Epidermal melanocyte (primary cell): ENCODE data around the gene GNA12.

ENCODE experiments used
- DNase-seq: peaks from one replicate; pipeline ENCODE4 v3.0.0; 2011; ENCODE audit warnings: low spot score; ENCODE audit not compliant: insufficient read length

The GNA12 gene

DNA sequence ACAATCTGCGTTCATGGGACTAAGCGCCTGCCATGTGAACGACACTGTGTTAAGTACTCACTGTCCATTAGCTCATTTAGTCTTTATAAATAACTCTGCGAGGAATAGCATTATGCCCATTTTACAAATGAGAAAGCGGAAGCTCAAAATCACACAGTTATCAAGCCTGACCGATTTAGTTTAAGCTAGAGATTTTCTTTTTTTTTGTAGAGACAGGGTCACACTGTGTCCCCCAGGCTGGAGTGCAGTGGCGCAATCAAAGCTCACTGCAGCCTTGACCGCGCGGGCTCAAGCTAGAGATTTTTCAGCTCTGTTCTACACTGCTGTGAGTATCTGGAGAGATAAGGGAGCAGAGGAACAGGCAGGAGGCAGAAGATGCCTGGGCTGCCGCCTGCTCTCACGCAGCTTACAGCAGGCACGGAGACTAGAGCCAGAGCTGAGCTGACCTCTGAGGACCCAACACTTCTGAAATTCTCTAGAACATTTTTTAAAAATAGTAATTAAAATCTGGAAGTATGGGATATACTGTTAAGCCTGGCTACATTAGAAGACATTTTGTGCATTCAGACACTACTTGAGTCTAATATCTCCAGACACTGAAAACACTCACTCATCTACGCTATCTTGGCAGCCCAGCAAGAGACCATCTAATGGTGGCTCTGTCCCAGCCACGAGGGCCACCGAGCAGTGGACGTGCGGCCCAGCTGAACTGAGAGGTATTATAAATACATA lies 38.7 kb downstream of the GNA12 start:
- no peak for DNase-seq

DNA sequence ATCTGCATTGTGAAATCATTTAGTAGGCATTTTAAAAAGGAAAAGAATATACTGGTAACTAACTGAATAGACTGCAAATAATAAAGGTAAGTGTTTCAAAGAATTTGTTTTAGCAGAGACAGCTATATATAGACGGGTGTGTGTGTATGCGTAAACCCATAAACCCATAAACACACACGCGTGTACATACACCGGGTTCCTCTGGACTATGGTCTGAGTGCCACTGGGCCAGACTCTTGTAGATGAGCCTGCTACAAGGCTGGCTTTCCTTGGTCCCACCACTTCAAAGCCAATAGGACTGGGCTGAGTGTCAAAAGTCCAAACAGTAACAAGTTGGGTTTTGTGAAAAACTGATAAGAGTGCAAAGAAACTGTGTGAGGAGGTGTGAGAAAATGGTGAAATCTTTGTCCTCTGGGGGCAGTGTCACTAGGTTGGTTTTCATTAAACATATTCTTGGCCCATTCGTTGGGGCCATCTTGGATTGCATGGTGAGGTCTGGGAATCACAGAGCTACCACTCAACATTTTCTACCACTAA lies 39.8 kb downstream of the GNA12 start:
- DNase-seq: no peak

DNA sequence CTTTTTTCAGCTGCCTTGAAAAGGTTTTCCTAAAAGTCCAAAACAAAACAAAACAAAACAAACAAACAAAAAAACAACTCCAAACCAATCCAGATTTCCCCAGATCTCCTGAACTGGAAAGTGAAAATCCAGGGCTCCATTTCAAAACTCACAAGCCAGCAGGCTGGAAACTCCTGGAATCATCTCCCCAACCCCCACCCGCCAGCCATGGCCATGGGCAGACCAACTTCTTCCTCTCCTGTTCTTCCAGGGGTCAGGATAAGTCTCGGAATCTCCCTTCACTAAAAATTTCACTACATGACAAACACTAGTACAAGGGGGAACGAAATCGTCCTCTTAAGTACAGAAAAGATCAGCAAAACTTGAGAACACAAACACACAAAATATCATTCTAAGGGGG lies 40.4 kb downstream of the GNA12 start:
- DNase-seq: no peak

DNA sequence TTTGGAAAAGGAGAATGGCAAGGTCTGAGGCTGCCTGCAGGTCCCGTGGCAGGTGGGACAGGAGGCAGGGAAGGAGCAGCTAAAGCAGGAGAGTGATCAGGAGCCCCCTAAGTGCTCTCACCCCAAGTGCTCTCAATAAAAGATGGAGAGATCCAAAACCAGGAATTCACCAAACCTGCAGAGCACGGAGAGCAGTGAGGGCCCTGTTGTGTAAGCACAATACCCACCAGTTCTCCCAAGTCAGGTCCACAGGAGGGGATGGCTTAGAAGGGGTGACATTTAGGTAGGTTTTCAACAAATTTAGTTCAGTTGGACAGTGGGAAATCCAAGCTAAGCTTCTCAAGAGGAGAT lies 40.8 kb downstream of the GNA12 start:
- no peak for DNase-seq

DNA sequence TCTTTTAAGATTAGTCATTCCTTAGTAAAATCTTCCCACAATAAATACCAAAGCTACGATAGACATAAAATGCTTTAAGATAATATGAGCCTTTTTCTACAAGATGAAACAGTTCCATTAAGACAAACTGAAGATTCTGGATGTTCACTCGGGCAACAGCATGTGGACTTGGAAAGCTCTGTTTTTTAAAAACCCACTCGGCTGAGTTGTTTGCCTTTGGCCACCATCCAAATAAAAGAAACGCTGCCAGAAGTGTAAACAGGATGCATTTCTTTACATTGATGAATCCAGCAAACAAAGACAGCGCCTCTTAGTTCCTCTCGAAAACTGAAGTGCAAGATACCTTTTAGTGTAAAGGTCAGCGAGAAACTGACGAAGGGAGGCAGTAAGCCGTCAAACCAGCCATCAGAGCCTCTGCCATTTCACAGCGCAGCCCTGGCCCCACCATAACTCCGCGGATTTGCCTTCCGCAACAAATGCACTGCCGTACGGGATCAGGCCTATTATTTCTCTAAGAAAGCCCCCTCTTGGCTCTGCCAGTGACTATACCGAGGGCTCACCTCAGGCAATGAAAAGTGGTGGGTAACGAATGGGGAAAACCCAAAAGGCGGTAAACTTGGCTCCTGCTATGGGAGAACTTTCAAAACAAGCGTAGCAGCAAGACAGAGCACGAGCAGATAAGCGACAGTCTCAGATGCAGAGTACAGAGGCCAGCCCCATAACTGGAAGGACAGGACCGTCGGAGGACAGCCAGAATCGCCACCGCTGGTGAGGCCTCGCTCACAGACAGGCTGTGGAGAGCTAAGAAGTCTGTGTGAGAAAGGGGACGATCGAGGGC lies 41.4 kb downstream of the GNA12 start:
- DNase-seq: no peak

DNA sequence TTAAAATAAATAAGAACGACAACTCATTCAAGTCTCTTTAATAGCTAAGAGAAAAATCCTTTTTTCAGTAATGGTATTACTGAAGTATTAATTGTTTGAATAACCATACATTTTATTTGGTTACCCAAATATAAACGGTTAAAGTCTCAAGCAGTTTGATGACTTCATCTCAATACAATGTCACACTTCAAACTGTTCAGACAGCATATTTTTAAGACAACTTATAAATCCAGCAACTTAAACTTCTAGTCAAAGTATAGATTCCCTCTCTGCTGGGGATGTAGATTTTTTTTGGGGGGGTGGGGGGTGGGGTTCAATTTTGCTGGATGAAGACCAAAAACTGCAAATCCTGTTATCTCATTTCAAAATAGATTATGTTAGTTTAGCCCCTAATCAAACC lies 42.0 kb downstream of the GNA12 start:
- DNase-seq: no peak

DNA sequence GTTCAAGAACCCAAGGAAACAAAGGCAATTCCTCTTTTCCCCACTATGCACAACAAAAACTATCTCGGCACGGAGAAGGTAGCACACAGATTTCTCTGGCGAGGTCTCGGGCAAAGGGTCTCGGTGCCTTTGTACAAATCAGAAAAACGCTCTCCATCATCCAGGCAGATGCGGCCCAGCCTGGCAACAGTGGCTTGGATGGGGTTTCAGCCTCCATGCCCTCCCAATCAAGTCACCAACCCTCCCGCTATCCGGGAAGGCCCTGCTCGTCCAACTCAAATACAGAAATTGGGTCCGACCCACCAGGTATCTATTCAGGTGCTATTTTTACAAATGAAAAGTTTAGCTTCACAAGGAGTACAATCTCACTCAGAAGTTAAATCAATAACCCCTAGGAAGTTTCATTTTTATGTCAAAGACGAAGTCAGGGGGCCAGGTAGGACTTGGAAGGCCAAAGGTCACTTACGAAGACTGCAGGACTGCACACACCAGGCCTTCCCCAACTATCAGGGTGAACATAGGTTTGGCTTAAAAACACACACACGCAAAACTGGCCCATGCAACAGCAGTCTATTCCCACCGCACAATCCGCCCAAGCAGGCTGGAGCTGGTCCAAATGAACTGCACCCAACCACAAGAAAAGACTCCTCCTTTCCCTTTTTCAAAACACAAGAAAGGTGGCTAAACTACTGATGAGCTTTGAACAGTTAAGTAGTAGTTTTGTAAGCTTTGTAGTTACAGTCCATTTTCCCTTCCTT lies 43.0 kb downstream of the GNA12 start:
- no peak for DNase-seq

DNA sequence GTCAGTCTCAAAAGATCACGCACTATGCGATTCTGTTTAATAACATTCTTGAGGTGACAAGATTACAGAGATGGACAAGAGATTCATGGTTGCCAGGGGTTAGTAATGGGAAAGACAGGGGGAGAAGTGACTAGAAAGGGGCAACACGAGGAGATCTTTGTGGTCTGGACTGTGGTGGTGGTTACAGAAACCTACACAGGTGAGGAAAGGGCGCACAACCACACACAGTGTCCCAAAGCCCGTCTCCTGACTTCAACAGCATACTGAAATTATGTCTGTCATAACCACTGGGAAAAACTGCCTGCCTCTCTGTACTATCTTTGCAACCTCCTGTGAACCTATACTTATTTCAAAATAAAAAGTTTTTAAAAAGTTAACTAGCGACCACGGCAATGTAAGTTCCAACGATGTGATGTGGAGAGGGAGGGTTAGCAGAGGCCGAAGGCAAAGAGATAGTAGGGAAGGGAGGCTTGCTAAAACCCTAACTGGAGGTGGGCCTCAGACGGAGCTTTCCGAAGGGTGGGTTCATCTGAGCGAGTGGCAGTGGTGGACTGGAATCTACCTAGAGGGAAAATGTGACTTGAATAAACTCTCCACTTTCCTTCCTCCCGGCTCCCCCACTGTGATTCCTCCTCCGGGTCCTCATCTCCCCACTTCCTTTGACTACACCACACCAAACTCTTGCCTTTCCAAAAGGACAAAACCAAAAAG lies 43.7 kb downstream of the GNA12 start:
- no peak for DNase-seq

DNA sequence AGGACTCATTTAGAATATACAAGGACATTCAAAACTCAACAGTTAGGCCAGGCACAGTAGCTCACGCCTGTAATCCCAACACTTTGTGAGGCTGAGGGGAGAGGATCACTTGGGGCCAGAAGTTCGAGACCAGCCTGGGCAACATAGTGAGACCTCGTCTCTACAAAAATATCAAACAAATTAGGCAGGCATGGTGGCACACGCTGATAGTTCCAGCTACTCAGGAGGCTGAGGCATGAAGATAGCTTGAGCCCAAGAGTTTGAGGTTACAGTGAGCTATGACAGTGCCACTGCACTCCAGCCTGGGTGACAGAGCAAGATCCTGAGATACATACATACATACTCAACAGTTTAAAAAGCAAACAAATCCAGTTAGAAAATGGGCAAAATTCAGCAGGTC lies 44.9 kb downstream of the GNA12 start:
- no peak for DNase-seq

DNA sequence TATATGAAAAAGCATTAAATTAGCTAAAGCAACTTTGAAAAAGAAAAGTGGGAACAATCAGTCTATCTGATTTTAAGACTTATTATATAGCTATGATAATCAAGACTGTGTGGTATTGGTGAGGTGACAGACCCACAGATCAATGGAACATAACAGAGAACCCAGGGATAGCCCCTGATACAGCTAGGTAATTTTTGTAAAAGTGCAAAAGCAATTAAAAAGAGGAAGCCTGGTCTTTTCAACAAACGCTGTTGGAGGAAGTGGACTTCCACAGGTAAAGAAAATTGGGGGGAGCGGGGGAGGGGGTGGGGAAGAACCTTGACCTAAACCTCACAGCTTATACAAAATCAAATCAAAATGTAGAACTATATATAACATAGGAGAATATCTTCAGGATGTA lies 45.4 kb downstream of the GNA12 start:
- DNase-seq: no peak

DNA sequence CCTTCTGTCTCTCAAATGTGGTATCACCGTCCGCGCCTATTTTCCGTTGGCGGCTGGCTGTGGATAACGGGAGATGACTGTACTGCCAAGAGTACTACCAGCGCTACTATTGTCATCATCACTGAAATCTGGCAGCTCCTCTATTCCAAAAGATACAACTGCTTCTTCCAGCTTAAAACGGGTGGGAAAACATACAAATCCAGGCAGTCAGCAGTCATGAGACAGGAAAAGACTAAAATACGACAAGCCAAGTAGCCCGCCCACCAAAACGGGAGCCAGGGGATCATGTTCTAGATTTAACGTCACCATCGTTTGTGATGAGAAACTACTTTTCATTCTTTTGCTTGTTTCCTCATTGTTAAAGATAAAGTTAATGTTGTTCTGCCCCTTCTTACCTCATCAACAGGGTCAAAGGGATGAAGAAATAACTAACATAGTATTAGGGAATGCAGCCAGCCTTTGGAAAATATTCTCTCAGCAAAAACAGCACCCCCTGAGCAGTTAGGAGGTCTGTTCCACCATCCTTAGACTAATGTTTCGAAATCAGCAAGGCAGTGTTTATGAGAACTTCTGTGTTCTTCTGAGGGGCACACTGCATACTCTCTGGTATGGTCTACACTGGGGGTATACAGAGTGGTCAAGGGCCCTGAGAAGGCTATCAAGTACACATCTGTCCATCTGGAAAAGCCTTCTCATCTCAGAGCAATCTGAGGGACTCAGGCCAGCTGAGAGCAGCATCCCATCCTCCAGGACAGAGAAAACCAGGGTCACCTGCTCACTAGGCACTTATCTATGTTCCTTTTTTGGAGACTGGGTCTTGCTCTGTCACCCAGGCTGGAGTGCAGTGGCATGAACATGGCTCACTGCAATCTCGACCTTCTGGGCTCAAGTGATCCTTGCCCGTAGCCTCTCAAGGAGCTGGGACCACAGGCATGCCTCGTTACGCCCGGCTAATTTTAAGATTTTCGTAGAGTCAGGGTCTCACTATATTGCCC lies 47.5 kb downstream of the GNA12 start:
- DNase-seq: no peak

DNA sequence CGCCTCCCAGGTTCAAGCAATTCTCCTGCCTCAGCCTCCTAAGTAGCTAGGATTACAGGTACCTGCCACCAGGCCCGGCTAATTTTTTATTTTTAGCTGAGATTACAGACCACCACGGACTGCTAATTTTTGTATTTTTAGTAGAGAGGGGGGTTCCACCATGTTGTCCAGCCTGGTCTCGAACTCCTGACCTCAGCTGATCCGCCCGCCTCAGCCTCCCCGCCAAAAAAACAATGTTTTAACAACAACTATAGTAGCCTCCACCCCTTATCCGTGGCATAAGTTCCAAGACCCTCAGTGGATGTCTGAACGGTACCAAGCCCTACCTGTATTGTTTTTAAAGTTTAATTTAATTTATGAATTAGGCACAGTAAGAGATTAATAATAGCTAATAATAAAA lies 48.2 kb downstream of the GNA12 start:
- no peak for DNase-seq

DNA sequence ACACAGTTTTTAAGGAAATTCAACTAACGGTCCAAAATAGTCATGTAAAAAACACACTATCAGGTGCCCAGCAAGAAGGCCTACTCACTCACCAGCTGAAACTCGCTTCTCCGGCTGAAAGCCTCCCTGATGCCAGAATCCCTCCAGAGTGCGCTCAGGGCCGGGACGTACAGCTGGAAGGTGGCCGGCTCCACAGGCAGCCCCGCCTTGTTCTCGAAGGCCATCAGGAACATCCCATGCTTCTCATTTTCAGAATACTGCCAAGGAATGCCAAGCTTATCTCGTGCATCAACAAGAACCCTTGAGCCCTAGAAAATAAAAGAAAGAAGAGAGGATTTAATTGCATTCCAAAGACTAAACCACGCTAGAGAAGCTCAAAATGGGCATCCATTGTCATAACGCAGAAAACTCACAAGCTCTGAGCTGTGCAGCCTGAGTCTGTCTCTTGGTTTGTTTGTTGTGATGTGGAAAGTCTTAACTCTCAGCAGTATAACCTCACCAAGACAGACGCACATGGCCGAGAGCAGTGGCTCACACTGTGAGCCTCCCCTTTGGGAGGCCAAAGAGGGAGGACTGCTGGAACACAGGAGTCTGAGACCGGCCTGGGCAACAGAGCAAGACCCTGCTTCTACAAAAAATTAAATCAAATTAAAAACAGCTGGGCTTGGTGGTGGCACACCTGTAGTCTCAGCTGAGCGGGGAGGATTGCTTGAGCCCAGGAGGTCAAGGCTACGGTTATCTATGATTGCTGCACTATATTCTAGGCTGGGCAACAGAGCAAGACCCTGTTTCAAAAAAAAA lies 49.1 kb downstream of the GNA12 start:
- no peak for DNase-seq

DNA sequence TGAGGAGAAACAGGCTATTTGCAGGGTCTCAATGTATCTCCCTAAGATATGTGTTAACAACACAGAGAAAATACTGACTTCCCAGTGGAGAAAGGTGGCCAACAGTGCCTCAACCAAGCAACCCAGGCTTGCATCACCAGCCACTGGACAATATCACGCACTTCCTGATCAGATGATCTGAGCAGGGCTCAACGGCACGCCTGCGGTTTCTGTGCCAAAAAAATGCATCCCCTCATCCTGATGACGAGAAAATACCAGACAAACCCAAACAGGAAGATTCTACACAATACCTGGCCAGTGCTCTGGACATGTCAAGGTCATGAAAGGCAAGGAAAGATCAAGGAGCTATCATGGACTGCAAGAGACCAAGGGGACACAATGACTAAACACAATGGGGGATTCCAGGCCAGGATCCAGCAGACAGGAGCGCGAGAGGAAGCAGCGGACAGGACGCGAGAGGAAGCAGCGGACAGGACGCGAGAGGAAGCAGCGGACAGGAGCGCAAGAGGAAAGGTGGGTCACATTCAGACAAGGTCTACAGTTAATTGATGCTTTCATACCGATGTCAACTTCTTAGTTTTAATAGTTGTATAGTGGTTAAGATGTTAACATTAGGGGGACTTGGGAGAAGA lies 51.1 kb downstream of the GNA12 start:
- no peak for DNase-seq

DNA sequence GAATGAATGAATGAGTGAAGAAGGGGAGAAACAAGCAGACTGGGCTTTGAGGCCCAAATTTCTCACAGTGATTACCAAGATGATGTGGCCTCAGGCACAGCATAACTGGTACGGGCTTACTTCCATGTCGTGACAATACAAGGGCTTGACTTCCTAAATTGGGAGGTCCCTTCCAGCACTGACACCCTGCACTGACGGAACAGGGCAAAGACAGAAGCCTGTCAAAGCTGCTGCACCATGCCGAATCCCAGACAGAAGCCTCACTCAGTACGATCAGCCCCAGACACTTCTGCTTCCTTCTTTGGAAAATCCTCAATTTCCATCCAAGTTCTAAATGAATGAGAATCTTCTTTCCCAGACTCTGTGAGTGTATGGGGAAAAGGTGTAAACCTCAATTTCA lies 51.9 kb downstream of the GNA12 start:
- DNase-seq: no peak

DNA sequence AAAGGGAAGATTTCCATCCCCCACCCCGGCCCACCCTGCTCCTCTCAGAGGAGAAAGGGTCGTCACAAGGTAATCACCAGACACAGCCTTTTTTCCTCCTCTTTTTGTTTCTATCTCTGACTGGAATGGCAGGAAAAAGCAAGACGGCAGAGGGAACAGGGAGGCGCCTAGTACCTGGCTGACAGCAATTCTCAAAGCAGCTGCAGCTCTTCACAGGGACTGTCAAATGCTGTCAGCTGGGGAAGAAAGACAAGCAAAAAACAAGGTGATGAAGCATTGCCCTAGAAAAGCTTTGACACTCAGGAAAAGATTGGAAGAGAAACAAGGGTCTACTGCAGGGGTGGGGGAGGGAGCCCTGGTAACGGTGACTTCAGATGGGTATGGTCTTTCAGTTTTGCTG lies 52.7 kb downstream of the GNA12 start:
- DNase-seq: no peak

DNA sequence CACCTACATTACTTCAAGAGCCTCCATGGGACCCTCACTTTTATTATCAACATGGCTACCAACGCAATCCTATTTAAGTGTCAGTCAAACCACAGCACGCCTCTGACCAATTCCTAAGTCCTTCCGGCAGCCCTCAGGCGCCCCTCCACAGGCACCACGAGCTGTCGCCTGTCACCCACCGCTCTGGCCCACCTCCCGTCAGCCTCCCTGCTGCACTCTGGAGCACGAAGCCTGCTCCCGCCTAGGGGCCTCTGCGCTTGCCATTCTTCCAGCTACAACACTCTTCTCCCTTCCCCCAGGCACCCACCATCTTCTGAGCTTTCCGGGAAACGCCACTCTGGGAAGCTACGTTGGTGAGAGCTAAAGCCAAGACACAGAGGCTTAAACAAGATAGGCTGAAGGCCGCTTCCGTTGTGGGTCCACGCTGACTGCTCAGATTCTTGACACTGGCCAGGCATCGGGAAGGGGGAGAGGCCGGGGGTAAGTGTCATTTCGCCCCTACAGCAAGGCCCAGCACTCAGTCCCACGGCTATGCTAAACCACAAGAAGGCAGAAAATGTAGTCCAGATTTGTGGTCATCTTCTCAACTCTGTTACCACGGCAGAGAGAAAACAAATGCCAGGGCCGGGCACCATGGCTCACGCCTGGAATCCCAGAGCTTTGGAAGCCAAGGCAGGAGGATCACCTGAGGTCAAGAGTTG lies 56.7 kb downstream of the GNA12 start:
- no peak for DNase-seq

DNA sequence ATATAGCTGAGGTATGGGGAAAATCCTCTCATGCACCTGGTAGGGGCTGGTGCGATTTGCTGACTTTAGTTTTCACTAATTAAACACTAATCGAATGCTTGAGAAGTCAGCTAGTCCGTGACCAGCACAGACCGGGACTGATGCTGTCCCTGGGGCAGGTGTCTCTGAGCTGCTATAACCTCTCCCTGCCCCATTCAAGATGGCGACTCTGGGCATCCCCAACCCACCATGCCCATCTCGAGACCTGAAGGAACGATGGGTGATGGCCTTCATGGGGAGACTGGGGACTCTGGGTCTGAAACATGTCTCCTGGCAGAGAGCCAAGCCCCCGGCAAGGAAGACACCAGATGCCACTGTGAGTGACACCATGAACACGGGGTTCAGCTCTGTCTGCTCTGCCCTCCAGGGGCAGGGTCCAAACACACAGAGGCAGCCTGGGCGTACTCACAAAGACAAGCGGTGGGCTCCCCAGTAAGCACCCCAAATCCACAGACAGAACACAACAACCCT lies 57.4 kb downstream of the GNA12 start:
- no peak for DNase-seq
